ENCODE measurements around the gene GULP1. TPM values are rescaled to one million over a fixed set of nuclear protein-coding genes. Genes with fewer than 3 reads are reported as not detected.
"Not testable (repeated sequence)": the region's sequence is repeated elsewhere in the genome, so short reads cannot be mapped to it uniquely, and the experiment has no call there.

GULP1 gene
- total RNA-seq, 4 donors from 2014 or later = 27.1 to 49.0 (median 36.8) TPM

- no peak for TF ChIP-seq CTCF (IDR thresholded peaks at IDR 0.05)
- TF ChIP-seq POLR2AphosphoS5 (IDR thresholded peaks at IDR 0.05) = no peak
- no peak for TF ChIP-seq POLR2A (IDR thresholded peaks at IDR 0.05; ENCODE audit: low read depth)
- no peak for TF ChIP-seq EP300 (IDR thresholded peaks at IDR 0.05)
- WGBS = 62% methylated on average over 8 of the region's 11 CpGs
- H3K27ac ChIP-seq (replicated peaks in 1 of 4) = no peak overlapping the region
- peak overlapping the region in 1 of 4 donors; percentile 0 for H3K4me3 ChIP-seq
- H3K9me3 ChIP-seq = no peaks in the 10 kb centered on the region
- H3K36me3 ChIP-seq = no peaks in the 10 kb centered on the region
- H3K27me3 ChIP-seq = no peaks in the 10 kb centered on the region
- intact Hi-C loops (cut with DNase I) = no loop called here
- H3K4me1 ChIP-seq = peaks cover 0 to 7% (median 2%) of the 10 kb centered on the region in 4 donors
- DNase-seq (ENCODE audit: extremely low spot score) = no peak
Measured at GRCh38 chr2:188278388-188279092, 13.1 kb upstream of the GULP1 start.

GRCh38 chr2:188279093-188279445, 12.6 kb upstream of the GULP1 start:
- no peaks in the 10 kb centered on the region for H3K9me3 ChIP-seq
- no peak overlapping the region for H3K27ac ChIP-seq (replicated peaks in 1 of 4)
- intact Hi-C loops (cut with DNase I) = no loop called here
- H3K27me3 ChIP-seq = no peaks in the 10 kb centered on the region
- no peak overlapping the region for H3K4me3 ChIP-seq
- WGBS = 41% methylated on average over 2 of the region's 2 CpGs
- TF ChIP-seq CTCF (IDR thresholded peaks at IDR 0.05) (no peak), EP300 (IDR thresholded peaks at IDR 0.05) (no peak), POLR2A (IDR thresholded peaks at IDR 0.05; ENCODE audit: low read depth) (no peak), POLR2AphosphoS5 (IDR thresholded peaks at IDR 0.05) (no peak)
- no peak for DNase-seq (ENCODE audit: extremely low spot score)
- H3K4me1 ChIP-seq = peaks cover 0 to 7% (median 2%) of the 10 kb centered on the region in 4 donors
- H3K36me3 ChIP-seq = no peaks in the 10 kb centered on the region

- intact Hi-C loops (cut with DNase I) = no loop called here
- Histone ChIP-seq H3K36me3 (no peaks in the 10 kb centered on the region), H3K9me3 (no peaks in the 10 kb centered on the region), H3K4me1 (peaks cover 0 to 7% (median 2%) of the 10 kb centered on the region in 4 donors), H3K27ac (replicated peaks in 1 of 4) (no peak overlapping the region), H3K27me3 (no peaks in the 10 kb centered on the region), H3K4me3 (no peak overlapping the region)
- no peak for DNase-seq (ENCODE audit: extremely low spot score)
- TF ChIP-seq CTCF (IDR thresholded peaks at IDR 0.05) (no peak), POLR2A (IDR thresholded peaks at IDR 0.05; ENCODE audit: low read depth) (no peak), POLR2AphosphoS5 (IDR thresholded peaks at IDR 0.05) (no peak), EP300 (IDR thresholded peaks at IDR 0.05) (no peak)
- 69% methylated on average over 2 of the region's 2 CpGs for WGBS
Measured at GRCh38 chr2:188280811-188281222, 10.9 kb upstream of the GULP1 start.

DNA sequence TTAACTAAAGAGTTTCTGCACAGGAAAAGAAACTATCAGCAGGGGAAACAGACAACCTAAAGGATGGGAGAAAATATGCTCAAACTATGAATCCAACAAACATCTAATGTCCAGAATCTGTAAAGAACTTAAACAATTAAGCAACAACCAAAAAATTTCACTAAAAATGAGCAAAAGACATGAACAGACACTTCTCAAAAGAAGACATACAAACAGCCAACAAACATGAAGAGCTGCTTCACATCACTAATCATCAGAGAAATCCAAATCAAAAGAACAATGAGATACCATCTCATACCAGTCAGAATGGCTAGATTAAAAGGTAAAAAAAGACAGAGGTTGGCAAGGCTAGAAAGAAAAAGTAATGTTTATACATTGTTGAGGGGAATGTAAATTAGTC, 8.8 kb upstream of the GULP1 start:
- H3K4me3 ChIP-seq = no peak overlapping the region
- H3K27me3 ChIP-seq = no peaks in the 10 kb centered on the region
- H3K4me1 ChIP-seq = peaks cover 0 to 7% (median 2%) of the 10 kb centered on the region in 4 donors
- H3K27ac ChIP-seq (replicated peaks in 1 of 4) = no peak overlapping the region
- intact Hi-C loops (cut with DNase I) = no loop called here
- H3K36me3 ChIP-seq = no peaks in the 10 kb centered on the region
- no peaks in the 10 kb centered on the region for H3K9me3 ChIP-seq
- no peak for DNase-seq (ENCODE audit: extremely low spot score)
- TF ChIP-seq CTCF (IDR thresholded peaks at IDR 0.05) (no peak), POLR2A (IDR thresholded peaks at IDR 0.05; ENCODE audit: low read depth) (no peak), POLR2AphosphoS5 (IDR thresholded peaks at IDR 0.05) (no peak), EP300 (IDR thresholded peaks at IDR 0.05) (no peak)

- H3K9me3 ChIP-seq; H3K4me1 ChIP-seq; H3K4me3 ChIP-seq; H3K27me3 ChIP-seq; intact Hi-C loops (cut with DNase I); H3K27ac ChIP-seq (replicated peaks in 1 of 4); DNase-seq (ENCODE audit: extremely low spot score); H3K36me3 ChIP-seq: not testable (repeated sequence)
- 83% methylated on average over 3 of the region's 3 CpGs for WGBS
Measured at GRCh38 chr2:188284251-188284650, 7.4 kb upstream of the GULP1 start.
